Hematopoietic multipotent progenitor cell treated with erythropoietin and hydrocortisone succinate and interleukin-3 and kit ligand, for 15 days (in vitro differentiated cells): ENCODE data around the gene GFM1.
A peak's percentile ranks its signal among the peaks of the same experiment; 100 is the strongest.
"Not testable (repeated sequence)": the region's sequence is repeated elsewhere in the genome, so short reads cannot be mapped to it uniquely, and the experiment has no call there.

Experiments used
- DNase-seq: peaks from one replicate; pipeline ENCODE4 v3.0.0-alpha.2; 2015; ENCODE audit warnings: low spot score

The GFM1 gene

DNA sequence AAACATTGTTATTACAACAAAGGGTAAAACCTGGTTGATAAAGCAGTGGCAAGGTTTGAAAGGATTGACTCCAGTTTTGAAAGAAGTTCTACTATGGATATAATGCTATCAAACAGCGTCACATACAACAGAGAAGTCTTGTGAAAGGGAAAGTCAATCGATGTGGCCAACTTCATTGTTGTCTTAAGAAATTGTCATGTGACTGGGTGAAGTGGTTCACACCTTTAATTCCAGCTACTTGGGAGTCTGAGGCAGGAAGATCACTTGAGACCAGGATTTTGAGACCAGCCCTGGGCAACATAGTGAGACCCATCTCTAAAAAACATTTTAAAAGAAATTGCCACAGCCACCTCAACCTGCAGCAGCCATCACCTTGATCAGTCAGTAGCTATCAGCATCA, 34.4 kb downstream of the GFM1 start:
- DNase-seq, result no peak

DNA sequence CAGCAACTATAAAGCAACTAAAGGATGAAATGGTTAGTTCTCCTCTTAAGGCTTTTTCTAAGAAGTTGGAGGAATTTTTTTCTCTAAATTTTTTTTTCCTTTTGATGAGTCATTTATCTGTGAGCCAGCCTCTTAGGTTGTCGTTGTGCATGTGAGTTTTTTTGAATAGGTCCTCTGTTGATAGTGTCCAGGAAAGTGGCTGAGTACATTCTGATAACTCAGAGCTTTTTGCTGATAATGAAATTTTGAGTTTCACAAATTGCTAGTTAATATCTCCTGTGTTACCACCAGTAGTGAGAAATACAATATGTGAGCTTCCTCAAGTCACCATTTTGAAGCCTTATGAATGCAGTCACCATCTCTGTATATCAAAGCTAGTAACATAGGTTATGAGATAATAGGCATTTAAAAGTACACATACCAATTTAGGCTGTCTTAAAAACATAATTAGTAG, 35.2 kb downstream of the GFM1 start:
- peak; percentile 90 for DNase-seq

DNA sequence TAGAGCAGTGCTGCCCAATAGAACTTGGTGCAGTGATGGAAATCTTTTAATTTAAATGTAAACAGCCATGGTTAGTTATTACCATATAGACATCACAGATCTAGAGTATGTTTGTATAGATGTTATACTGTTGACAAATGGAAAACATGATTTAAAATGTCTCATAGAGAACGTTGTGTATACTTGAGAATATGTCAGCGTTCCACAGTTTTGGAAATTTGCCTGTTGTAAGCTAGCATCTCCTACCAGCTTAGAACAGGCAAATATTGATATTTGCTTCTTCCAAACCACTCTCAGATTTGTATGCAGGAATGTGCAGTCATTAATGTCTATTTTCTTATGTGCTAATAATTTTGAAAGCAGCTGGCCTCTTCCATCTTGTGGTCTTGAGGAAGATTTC, 36.5 kb downstream of the GFM1 start:
- DNase-seq, result no peak

DNA sequence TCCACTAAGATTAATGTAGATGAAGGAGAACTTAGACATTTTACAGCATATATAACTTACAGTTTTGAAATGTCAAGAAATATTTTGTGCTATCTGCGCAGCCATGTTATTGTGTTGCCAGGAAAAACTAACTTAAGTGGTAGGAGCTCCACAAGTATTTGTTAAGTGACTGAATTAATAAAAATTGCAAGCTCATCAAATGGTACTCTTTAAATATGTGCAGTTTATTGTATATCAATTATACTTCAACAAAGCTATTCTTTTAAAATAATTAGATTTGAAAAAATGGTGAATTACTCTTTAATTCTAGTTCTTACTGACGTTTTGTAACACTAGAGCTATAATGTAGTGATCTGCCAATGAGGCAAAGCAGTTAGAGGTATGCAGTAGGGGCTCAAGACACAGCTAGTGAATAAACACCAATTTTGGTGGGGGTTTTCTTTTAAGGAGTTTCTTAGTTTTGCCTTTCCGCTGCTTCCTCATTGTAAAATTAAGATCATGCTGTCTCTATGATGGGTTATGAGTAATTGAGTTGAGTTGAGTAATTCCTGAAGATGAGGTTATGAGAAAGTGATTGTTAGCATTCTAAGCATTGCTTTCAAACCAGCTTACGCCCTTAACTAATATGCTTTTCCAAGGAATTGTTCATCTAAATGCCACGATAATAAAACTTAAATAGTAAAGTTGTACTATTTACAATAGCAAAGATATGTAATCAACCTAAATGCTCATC, 39.1 kb downstream of the GFM1 start:
- no peak for DNase-seq

DNA sequence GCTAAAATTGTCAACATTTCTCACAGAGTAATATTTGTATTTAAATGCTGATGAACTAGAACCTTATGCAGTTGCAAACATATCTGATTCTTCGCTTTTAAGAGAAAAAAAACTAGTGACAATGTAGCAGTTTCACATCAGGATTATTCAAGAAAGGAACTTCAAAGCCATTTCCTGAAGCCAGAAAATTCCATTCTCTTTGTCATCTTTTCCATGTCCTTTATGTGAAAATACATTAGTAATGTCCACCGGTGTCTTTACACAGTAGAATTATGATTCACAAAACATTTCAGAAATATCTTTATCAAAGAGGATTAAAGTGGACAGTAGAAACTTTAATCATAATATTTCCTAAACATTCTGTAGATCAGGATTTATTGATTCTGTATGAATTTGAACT, 40.8 kb downstream of the GFM1 start:
- DNase-seq, result no peak

DNA sequence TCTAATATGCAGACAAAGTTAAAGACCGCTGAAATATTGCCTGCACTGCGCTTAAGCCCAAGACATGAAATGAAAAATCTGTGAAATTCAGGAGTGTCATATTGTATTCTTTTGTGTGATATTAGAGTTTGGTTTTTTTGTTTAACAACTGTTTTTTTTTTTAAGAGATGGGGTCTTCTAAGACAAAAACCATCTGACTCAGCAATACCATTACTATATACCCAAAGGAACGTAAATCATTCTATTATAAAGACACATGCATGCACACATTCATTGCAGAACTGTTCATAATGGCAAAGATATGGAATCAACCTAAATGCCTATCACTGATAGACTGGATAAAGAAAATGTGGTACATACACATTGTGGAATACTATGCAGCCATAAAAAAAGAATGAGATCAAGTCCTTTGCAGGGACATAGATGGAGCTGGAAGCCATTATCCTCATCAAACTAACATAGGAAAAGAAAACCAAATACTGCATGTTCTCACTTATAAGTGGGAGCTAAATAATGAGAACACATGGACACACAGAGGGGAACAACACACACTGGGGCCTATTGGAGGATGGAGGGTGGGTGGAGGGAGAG, 49.6 kb downstream of the GFM1 start:
- DNase-seq, result not testable (repeated sequence)

DNA sequence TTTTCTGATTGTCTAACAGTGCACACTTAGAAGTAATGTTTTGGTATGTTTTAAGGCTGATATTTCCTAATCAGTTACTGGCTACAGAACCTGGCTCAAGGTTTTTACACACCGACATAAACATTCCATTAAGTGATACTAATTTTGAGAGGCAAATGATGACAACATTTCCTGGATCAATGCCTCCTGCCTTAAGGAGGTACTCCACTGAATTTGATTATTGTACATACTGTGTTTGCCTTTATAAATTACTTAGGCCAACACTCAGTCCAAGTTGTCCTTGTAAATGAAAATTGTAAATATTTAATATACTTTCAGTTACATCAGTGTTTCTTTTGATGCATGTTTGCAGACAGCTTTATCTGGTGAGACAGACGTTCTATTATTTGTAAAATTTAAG, 52.3 kb downstream of the GFM1 start:
- DNase-seq, result no peak

DNA sequence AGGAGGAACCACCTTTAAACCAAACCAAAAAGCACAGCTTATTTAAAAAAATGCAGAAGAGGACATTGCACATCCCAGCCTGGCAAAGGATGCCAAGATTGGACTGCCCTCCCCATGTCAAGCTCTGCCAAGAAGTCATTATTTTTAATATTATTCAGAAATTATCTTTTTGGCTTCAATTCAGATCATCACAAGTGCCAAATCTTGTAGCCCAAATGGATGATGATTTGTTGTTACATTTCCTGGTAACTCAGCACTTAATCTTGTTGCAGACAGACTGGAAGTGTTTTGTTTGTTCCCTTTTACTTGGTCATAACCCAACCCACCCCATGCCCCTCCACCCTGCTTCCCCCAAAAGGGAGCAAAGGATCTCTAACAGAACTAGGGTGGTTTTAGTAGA, 56.2 kb downstream of the GFM1 start:
- peak; percentile 47 for DNase-seq

- no peak for DNase-seq
Observed at GRCh38 chr3:158701420-158702065, 57.2 kb downstream of the GFM1 start.

GRCh38 chr3:158702815-158703481, 58.6 kb downstream of the GFM1 start:
- no peak for DNase-seq

- no peak for DNase-seq
Observed at GRCh38 chr3:158703566-158703965, 59.2 kb downstream of the GFM1 start.

GRCh38 chr3:158709666-158710083, 65.3 kb downstream of the GFM1 start:
- DNase-seq, result peak; percentile 70

DNA sequence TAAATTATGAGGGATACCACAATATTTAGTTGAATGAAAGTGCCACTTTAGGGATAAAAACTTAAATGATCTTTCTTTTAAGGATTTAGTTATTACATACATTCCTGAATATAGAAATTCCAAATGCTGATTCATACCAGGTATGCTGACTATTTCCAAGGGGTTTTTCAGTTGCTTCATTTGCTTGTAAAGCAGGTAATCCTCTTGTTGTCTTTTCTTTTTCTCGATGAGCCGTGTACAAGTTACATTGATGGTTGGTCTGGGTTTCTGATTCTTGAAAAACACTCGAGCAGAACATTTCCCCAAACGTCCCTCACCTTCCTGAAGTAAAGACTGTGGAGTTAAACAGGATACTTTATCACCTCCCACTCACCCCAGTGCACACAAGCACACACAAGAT, 66.3 kb downstream of the GFM1 start:
- DNase-seq, result no peak

GRCh38 chr3:158711886-158712285, 67.6 kb downstream of the GFM1 start:
- no peak for DNase-seq

DNA sequence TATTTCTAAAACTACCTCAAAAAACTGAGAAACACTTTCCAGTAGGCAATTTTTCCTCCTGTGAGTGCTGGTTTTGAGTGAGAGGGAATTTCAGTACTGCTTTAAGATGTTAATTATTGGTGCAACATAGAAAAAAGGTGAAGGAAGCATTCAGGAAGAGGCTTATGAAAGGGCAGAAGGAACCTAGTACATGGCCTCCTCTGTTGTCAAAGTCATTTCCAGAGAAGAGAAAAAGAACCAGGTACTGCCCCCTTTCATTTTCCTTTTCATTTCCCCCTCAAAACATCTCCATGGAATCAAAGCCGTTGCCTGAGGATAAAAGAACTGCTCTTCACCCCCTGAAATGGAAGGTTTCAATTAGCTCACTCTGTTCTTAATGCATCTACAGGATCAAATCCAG, 68.1 kb downstream of the GFM1 start:
- DNase-seq, result no peak

DNA sequence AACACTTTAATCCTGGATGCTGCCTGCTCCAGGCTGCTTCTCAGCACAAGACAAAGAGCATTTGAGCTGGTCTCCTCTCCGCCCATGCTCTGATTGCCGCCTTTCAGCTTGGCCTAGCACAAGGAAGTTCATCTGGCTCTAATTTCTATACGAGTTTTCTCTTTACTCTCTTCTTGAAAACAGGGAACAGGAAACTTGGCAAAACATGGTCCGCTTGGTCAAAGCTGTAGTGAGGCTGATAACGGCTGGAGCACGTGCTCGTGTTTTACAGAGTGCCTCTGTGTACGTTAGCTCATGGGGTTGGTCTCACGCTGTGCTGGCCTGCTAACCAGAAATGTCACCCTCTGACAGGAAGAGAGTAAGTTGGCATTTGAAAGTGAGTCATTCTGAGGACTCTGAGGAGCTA, 68.8 kb downstream of the GFM1 start:
- peak; percentile 88 for DNase-seq

DNA sequence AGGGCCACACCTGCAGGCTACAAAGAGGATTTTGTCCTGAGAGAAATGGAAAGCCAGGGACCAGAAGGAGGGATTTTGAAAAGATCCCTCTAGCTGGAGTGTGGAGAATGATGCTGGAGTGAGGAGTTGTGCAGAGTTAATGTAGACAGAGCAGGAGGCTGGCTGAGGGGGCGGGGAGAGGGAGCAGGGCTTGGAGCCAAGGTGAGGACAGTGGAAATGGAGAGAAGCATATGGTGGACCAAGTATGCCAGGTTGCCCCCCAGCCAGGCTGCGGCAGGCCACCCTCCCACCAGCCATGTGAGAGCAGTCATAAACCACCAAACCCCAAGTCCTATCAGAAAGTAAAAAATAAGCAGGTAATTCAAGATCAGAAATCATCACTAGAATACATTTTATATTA, 73.2 kb downstream of the GFM1 start:
- no peak for DNase-seq

DNA sequence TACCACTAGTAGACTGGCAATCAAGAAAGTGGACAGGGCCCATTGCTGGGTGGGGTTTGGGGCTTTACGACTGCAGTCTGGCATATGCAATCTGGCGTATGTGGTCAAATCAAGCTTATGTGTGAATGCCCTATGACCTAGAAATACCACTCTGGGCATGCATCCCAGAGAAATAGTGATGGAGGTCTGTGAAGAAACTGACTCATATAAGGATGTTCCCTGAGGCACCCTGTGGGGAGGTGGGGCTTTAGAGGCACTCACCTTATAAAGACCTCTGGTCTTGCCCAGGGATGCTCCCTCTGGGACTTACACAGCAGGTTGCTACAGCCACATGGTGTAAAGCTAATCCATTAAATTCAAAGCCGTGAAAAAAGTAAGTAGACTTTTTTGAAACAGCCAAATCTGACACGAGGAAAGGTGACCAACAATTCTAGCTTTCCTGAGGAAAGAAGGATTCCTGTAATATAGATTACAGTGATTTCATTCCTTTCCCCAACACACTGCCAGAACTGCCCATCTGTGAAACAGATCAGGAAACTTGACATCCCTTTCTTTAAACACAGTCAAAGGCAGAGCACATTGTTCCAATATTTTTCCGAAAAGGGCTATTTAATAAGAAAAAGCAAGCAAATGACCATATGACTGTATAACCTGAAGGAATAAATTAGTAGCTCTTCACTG, 74.3 kb downstream of the GFM1 start:
- no peak for DNase-seq

DNA sequence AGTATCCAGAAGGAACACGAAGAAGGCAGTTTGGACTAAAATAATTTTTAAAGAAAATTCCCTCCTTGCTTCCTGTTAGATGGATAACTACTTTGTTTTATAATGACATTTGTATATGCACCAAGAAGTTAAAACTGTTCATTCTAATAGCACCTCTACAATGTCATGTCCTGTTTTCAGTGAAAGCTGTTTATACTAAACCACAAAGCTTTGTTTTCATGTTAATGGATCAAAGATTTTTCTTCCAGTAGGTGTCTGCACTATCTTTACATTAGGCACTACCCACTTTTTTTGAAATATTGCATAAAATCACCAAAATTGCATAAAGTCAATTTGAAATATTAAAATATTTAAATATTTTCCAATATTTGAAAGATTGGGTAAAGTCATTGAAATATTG, 77.8 kb downstream of the GFM1 start:
- no peak for DNase-seq

DNA sequence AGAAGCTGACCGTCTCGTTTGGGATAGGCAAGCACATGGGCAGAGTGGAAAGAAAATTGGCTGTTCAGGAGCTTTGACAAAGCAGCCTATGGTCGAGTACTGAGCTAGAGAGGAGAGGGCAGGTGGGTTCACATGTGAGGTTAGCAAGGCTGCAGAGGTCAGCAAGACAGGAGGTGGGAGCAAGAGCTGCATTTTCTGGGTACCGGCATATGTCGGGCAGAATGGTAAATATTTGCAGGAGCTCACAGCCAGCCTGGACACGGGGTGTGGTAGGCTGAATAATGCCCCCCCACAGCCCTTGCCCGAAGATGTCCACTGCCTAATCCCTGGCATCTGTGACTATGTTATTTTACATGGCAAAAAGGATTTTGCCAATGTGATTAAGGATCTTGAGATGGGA, 79.7 kb downstream of the GFM1 start:
- DNase-seq, result no peak

GRCh38 chr3:158725348-158726011, 81.2 kb downstream of the GFM1 start:
- no peak for DNase-seq
